HEK293 (cell line): ENCODE results near the gene TLDC2.
"Not testable (repeated sequence)": the region's sequence is repeated elsewhere in the genome, so short reads cannot be mapped to it uniquely, and the experiment has no call there.

ENCODE experiments used
- CTCF ChIA-PET: fragments of 350-600 bp; formaldehyde crosslinking; extraction: SDS; loops from one replicate; lab custom pipeline; 2021; ENCODE audit warnings: antibody characterized with exemption; lab: Yijun Ruan, JAX
- POLR2A ChIA-PET: fragments of 300-600 bp; formaldehyde crosslinking; extraction: SDS; loops from one replicate; lab custom pipeline; 2020; ENCODE audit warnings: antibody characterized with exemption, inconsistent platforms; lab: Yijun Ruan, JAX
- H3K27ac ChIP-seq: fragments of 200-500 bp; sonication (Bioruptor generic); 2 replicates; pipeline ENCODE4 v1.5.1; 2014; ENCODE audit warnings: low read depth, low read length, control low read depth, inconsistent platforms; ENCODE audit errors: extremely low read depth
- H3K36me3 ChIP-seq, 2 experiments: fragments of 200-500 bp in 1 of 2; sonication (Bioruptor generic) in 1 of 2; 1 replicate in 1 of 2; 2 replicates in 1 of 2; pipeline ENCODE4 v1.5.1; 2014 to 2017; ENCODE audit warnings: inconsistent platforms in 2 of 2, low read length in 2 of 2; ENCODE audit not compliant: control insufficient read depth in 2 of 2, insufficient read depth in 1 of 2
- H3K4me1 ChIP-seq: fragments of 200-500 bp; sonication (Bioruptor generic); 2 replicates; pipeline ENCODE4 v1.5.1; 2014; ENCODE audit warnings: mild to moderate bottlenecking, low read length, inconsistent platforms; ENCODE audit not compliant: control insufficient read depth, insufficient read depth
- H3K4me3 ChIP-seq: 2 replicates; pipeline ENCODE4 v1.5.1; 2011; ENCODE audit warnings: low read depth, mild to moderate bottlenecking, control low read depth, low read length, moderate library complexity
- H3K9me3 ChIP-seq: fragments of 200-500 bp; sonication (Bioruptor generic); 2 replicates; pipeline ENCODE4 v1.5.1; 2014; ENCODE audit warnings: low read depth, low read length, inconsistent platforms; ENCODE audit not compliant: control insufficient read depth, insufficient read depth
- BCL11B ChIP-seq: fragments of 450-650 bp; formaldehyde crosslinking; IDR thresholded peaks from 2 replicates; pipeline ENCODE4 v1.5.1; 2016; ENCODE audit warnings: low read depth, missing biosample characterization, missing genetic modification characterization
- EGR2 ChIP-seq: fragments of 450-650 bp; formaldehyde crosslinking; IDR thresholded peaks from 2 replicates; pipeline ENCODE4 v1.5.1; 2016; ENCODE audit warnings: low read depth, missing biosample characterization, missing genetic modification characterization
- FEZF1 ChIP-seq: fragments of 450-650 bp; formaldehyde crosslinking; IDR thresholded peaks from 2 replicates; pipeline ENCODE4 v1.5.1; 2016; ENCODE audit warnings: missing biosample characterization, missing genetic modification characterization
- KLF10 ChIP-seq: fragments of 450-650 bp; IDR thresholded peaks from 2 replicates; pipeline ENCODE4 v1.5.1; 2018; ENCODE audit warnings: missing biosample characterization, mild to moderate bottlenecking, missing genetic modification characterization
- KLF7 ChIP-seq: fragments of 450-650 bp; formaldehyde crosslinking; IDR thresholded peaks from 2 replicates; pipeline ENCODE4 v1.5.1; 2016; ENCODE audit warnings: missing biosample characterization, missing genetic modification characterization, borderline replicate concordance
- PATZ1 ChIP-seq: fragments of 450-650 bp; formaldehyde crosslinking; IDR thresholded peaks from 2 replicates; pipeline ENCODE4 v1.5.1; 2016; ENCODE audit warnings: missing biosample characterization, missing genetic modification characterization
- SCRT2 ChIP-seq: fragments of 450-650 bp; formaldehyde crosslinking; IDR thresholded peaks from 2 replicates; pipeline ENCODE4 v1.5.1; 2016; ENCODE audit warnings: missing biosample characterization, missing genetic modification characterization
- ZBTB21 ChIP-seq: fragments of 450-650 bp; formaldehyde crosslinking; IDR thresholded peaks from 2 replicates; pipeline ENCODE4 v1.5.1; 2017; ENCODE audit warnings: missing biosample characterization, missing genetic modification characterization
- ZBTB48 ChIP-seq: fragments of 450-650 bp; formaldehyde crosslinking; IDR thresholded peaks from 2 replicates; pipeline ENCODE4 v1.5.1; 2016; ENCODE audit warnings: missing biosample characterization, missing genetic modification characterization
- ZBTB8A ChIP-seq: fragments of 450-650 bp; formaldehyde crosslinking; IDR thresholded peaks from 2 replicates; pipeline ENCODE4 v1.5.1; 2016; ENCODE audit warnings: missing biosample characterization, missing genetic modification characterization
- ZIC2 ChIP-seq: fragments of 450-650 bp; formaldehyde crosslinking; IDR thresholded peaks from 2 replicates; pipeline ENCODE4 v1.5.1; 2016; ENCODE audit warnings: missing biosample characterization, missing genetic modification characterization
- ZNF112 ChIP-seq: fragments of 450-650 bp; formaldehyde crosslinking; IDR thresholded peaks from 2 replicates; pipeline ENCODE4 v1.5.0; 2017; ENCODE audit warnings: missing biosample characterization, missing genetic modification characterization
- ZNF138 ChIP-seq: fragments of 450-650 bp; formaldehyde crosslinking; IDR thresholded peaks from 2 replicates; pipeline ENCODE4 v1.5.1; 2016; ENCODE audit warnings: missing biosample characterization, missing genetic modification characterization, borderline replicate concordance
- ZNF157 ChIP-seq: fragments of 450-650 bp; formaldehyde crosslinking; IDR thresholded peaks from 2 replicates; pipeline ENCODE4 v1.5.1; 2016; ENCODE audit warnings: missing biosample characterization, missing genetic modification characterization
- ZNF16 ChIP-seq: fragments of 450-650 bp; formaldehyde crosslinking; IDR thresholded peaks from 2 replicates; pipeline ENCODE4 v1.5.1; 2016; ENCODE audit warnings: low read depth, missing biosample characterization, missing genetic modification characterization
- ZNF169 ChIP-seq: fragments of 450-650 bp; formaldehyde crosslinking; IDR thresholded peaks from 2 replicates; pipeline ENCODE4 v1.5.1; 2016; ENCODE audit warnings: missing biosample characterization, missing genetic modification characterization
- ZNF174 ChIP-seq: fragments of 450-650 bp; formaldehyde crosslinking; IDR thresholded peaks from 2 replicates; pipeline ENCODE4 v1.5.0; 2017; ENCODE audit warnings: missing biosample characterization, mild to moderate bottlenecking, missing genetic modification characterization
- ZNF202 ChIP-seq: fragments of 450-650 bp; formaldehyde crosslinking; IDR thresholded peaks from 2 replicates; pipeline ENCODE4 v1.5.1; 2016; ENCODE audit warnings: missing biosample characterization, missing genetic modification characterization, borderline replicate concordance
- ZNF214 ChIP-seq: fragments of 450-650 bp; formaldehyde crosslinking; IDR thresholded peaks from 2 replicates; pipeline ENCODE4 v1.5.1; 2017; ENCODE audit warnings: missing biosample characterization, mild to moderate bottlenecking, missing genetic modification characterization, borderline replicate concordance
- ZNF239 ChIP-seq: fragments of 450-650 bp; formaldehyde crosslinking; IDR thresholded peaks from 2 replicates; pipeline ENCODE4 v1.5.1; 2016; ENCODE audit warnings: missing biosample characterization, missing genetic modification characterization
- ZNF24 ChIP-seq: fragments of 450-650 bp; formaldehyde crosslinking; IDR thresholded peaks from 2 replicates; pipeline ENCODE4 v1.5.1; 2016; ENCODE audit warnings: missing biosample characterization, missing genetic modification characterization
- ZNF302 ChIP-seq: fragments of 450-650 bp; formaldehyde crosslinking; IDR thresholded peaks from 2 replicates; pipeline ENCODE4 v1.5.1; 2016; ENCODE audit warnings: missing biosample characterization, missing genetic modification characterization, low read depth
- ZNF324 ChIP-seq: fragments of 450-650 bp; formaldehyde crosslinking; IDR thresholded peaks from 2 replicates; pipeline ENCODE4 v1.5.1; 2016; ENCODE audit warnings: missing biosample characterization, missing genetic modification characterization
- ZNF335 ChIP-seq: fragments of 450-650 bp; formaldehyde crosslinking; conservative IDR thresholded peaks from 2 replicates; pipeline ENCODE4 v1.5.1; 2016; ENCODE audit warnings: missing biosample characterization, missing genetic modification characterization
- ZNF362 ChIP-seq: fragments of 450-650 bp; formaldehyde crosslinking; IDR thresholded peaks from 2 replicates; pipeline ENCODE4 v1.5.1; 2016; ENCODE audit warnings: missing biosample characterization, missing genetic modification characterization
- ZNF544 ChIP-seq: fragments of 450-650 bp; formaldehyde crosslinking; IDR thresholded peaks from 2 replicates; pipeline ENCODE4 v1.5.0; 2017; ENCODE audit warnings: missing biosample characterization, missing genetic modification characterization
- ZNF629 ChIP-seq: fragments of 450-650 bp; formaldehyde crosslinking; IDR thresholded peaks from 2 replicates; pipeline ENCODE4 v1.5.1; 2017; ENCODE audit warnings: missing biosample characterization, missing genetic modification characterization
- ZNF639 ChIP-seq: fragments of 450-650 bp; formaldehyde crosslinking; IDR thresholded peaks from 2 replicates; pipeline ENCODE4 v1.5.1; 2016; ENCODE audit warnings: missing biosample characterization, missing genetic modification characterization
- ZNF658 ChIP-seq: fragments of 450-650 bp; formaldehyde crosslinking; IDR thresholded peaks from 2 replicates; pipeline ENCODE4; 2016; ENCODE audit warnings: missing biosample characterization, missing genetic modification characterization
- ZNF768 ChIP-seq: fragments of 450-650 bp; formaldehyde crosslinking; IDR thresholded peaks from 2 replicates; pipeline ENCODE4 v1.5.1; 2018; ENCODE audit warnings: missing biosample characterization, mild to moderate bottlenecking, missing genetic modification characterization
- ZNF791 ChIP-seq: fragments of 450-650 bp; formaldehyde crosslinking; IDR thresholded peaks from 2 replicates; pipeline ENCODE4 v1.5.1; 2016; ENCODE audit warnings: missing biosample characterization, missing genetic modification characterization
- ZNF830 ChIP-seq: fragments of 450-650 bp; IDR thresholded peaks from 2 replicates; pipeline ENCODE4 v1.5.0; 2018; ENCODE audit warnings: missing biosample characterization, missing genetic modification characterization, low read depth, mild to moderate bottlenecking, moderate library complexity
- ZSCAN30 ChIP-seq: fragments of 450-650 bp; IDR thresholded peaks from 2 replicates; pipeline ENCODE4 v1.5.1; 2018; ENCODE audit warnings: missing biosample characterization, mild to moderate bottlenecking, missing genetic modification characterization, moderate library complexity

Gene TLDC2

GRCh38 chr20:36841030-36841429, 34.9 kb upstream of the TLDC2 start:
- H3K27ac ChIP-seq, H3K4me3 ChIP-seq, POLR2A ChIA-PET, H3K4me1 ChIP-seq, H3K9me3 ChIP-seq: not testable (repeated sequence)
- peak; percentile 92 for TF ChIP-seq ZNF362 (tag by site-specific recombination)
- CTCF ChIA-PET = interaction anchor here (0.6 to 0.7 kb wide), 2 partner anchors 33 to 337 kb away, joined by 3 to 4 read pairs; no protein-coding TSS in a partner anchor
- H3K36me3 ChIP-seq = peaks cover 0 to 14% of the 10 kb centered on the region in 2 experiments; a peak in 2 of 3 replicates

- H3K4me1 ChIP-seq = no peaks in the 10 kb centered on the region
- CTCF ChIA-PET = interaction anchor here (1.0 kb wide), 1 partner anchor 74 kb away, joined by 4 read pairs; no protein-coding TSS in a partner anchor
- no peak for TF ChIP-seq ZNF629 (tag by site-specific recombination)
- no peak for TF ChIP-seq FEZF1 (tag by site-specific recombination)
- no peak for TF ChIP-seq ZNF157 (tag by site-specific recombination)
- TF ChIP-seq ZNF214 = no peak
- TF ChIP-seq KLF10 = no peak
- TF ChIP-seq ZNF239 (tag by site-specific recombination) = no peak
- TF ChIP-seq EGR2 (tag by site-specific recombination) = peak; percentile 13; the same call in 1 of the 2 replicates
- TF ChIP-seq ZNF138 = no peak
- no peak for TF ChIP-seq ZNF544
- TF ChIP-seq ZSCAN30 (tag by site-specific recombination) = no peak
- TF ChIP-seq ZNF639 (tag by site-specific recombination) = no peak
- peak; percentile 83 for TF ChIP-seq ZNF24 (tag by site-specific recombination)
- no peak for TF ChIP-seq KLF7 (tag by site-specific recombination)
- TF ChIP-seq ZIC2 (tag by site-specific recombination) = peak; percentile 98
- TF ChIP-seq ZNF830 (tag by site-specific recombination) = no peak
- TF ChIP-seq ZNF768 = no peak
- TF ChIP-seq ZNF174 = no peak
- TF ChIP-seq ZNF302 (tag by site-specific recombination) = no peak
- no peak for TF ChIP-seq SCRT2 (tag by site-specific recombination)
- TF ChIP-seq ZNF335 = no peak
- TF ChIP-seq ZNF16 = no peak
- no peak for TF ChIP-seq BCL11B (tag by site-specific recombination)
- no peak for TF ChIP-seq ZNF791 (tag by site-specific recombination)
- no peak for TF ChIP-seq ZNF112
- TF ChIP-seq ZNF169 (tag by site-specific recombination) = no peak
- TF ChIP-seq ZBTB21 (tag by site-specific recombination) = no peak
- TF ChIP-seq ZNF658 = no peak
- TF ChIP-seq PATZ1 (tag by site-specific recombination) = no peak
- TF ChIP-seq ZBTB48 = no peak
- no peak for TF ChIP-seq ZNF324
- TF ChIP-seq ZBTB8A (tag by site-specific recombination) = peak; percentile 45; the same call in 1 of the 2 replicates
- no peak for TF ChIP-seq ZNF202 (tag by site-specific recombination)
These were observed 30.5 kb upstream of the TLDC2 start for GRCh38 chr20:36845288-36845971.

More at GRCh38 chr20:36845288-36845971, 30.5 kb upstream of the TLDC2 start:
- Histone ChIP-seq H3K36me3 (no peaks in the 10 kb centered on the region), H3K9me3 (no peaks in the 10 kb centered on the region), H3K27ac (no peak overlapping the region), H3K4me3 (no peak overlapping the region)
- POLR2A ChIA-PET = interaction anchor here (0.6 to 2.3 kb wide), 4 partner anchors 9 to 62 kb away, joined by 4 to 7 read pairs (median 4); no protein-coding TSS in a partner anchor
